Measurements from ENCODE around the gene PDILT. TPM values are rescaled to one million over a fixed set of nuclear protein-coding genes. Genes with fewer than 3 reads are reported as not detected.

The PDILT gene
- total RNA-seq, 6 experiments from 2014 or later = not detected

DNA sequence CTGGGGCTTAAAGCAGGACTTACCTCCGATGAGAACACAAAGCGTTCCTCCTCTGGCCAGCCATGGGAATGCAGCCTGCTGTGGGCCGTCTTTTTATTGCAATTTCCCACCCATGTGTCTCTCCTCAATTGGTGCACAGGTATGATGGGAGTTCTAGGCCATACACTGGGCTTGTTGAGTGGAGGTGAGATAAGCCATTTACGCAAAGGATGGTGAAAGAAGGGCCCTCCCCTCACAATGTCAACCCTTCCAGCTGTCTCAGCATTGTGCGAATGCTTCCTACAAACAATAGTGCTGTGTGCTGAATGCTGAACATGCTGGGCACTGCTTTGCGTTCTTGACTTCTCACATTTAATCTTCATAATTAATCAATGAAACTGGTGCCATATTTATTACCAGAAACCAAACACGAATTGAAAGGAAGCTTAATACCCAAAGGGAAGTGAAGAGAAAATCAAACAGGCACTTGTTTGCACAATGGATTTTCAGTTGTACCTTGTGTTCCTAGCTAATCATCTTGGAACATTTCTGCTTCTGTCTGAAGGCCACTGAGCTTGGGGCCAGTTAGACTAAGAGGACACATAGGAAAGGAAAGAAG, 77.0 kb downstream of the PDILT start, which contains the start of gene GP2:
TSS of gene GP2 (minus strand) at position 70 of the 598 bp plus-strand sequence. CDS start 1,082 bp downstream, outside the sequence.
- intact Hi-C loops (cut with DNase I) = no loop called here
- no peak for DNase-seq
- H3K4me1 ChIP-seq = no peaks in the 10 kb centered on the region
- ATAC-seq = no peak
- H3K9me3 ChIP-seq = no peaks in the 10 kb centered on the region
- WGBS (ENCODE audit: insufficient coverage, low coverage, low lambda C conversion rate, missing lambda C conversion rate) = 27% methylated on average over 2 of the region's 7 CpGs
- H3K27me3 ChIP-seq = no peaks in the 10 kb centered on the region
- no peak within 1 kb of the TSS for H3K4me3 ChIP-seq
- TF ChIP-seq, protein P1, sequence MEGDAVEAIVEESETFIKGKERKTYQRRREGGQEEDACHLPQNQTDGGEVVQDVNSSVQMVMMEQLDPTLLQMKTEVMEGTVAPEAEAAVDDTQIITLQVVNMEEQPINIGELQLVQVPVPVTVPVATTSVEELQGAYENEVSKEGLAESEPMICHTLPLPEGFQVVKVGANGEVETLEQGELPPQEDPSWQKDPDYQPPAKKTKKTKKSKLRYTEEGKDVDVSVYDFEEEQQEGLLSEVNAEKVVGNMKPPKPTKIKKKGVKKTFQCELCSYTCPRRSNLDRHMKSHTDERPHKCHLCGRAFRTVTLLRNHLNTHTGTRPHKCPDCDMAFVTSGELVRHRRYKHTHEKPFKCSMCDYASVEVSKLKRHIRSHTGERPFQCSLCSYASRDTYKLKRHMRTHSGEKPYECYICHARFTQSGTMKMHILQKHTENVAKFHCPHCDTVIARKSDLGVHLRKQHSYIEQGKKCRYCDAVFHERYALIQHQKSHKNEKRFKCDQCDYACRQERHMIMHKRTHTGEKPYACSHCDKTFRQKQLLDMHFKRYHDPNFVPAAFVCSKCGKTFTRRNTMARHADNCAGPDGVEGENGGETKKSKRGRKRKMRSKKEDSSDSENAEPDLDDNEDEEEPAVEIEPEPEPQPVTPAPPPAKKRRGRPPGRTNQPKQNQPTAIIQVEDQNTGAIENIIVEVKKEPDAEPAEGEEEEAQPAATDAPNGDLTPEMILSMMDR (IDR thresholded peaks at IDR 0.05) = no peak
- no peak for TF ChIP-seq POLR2A (IDR thresholded peaks at IDR 0.05)
- no peak within 1 kb of the TSS for H3K27ac ChIP-seq
- no peaks in the 10 kb centered on the region for H3K36me3 ChIP-seq

DNA sequence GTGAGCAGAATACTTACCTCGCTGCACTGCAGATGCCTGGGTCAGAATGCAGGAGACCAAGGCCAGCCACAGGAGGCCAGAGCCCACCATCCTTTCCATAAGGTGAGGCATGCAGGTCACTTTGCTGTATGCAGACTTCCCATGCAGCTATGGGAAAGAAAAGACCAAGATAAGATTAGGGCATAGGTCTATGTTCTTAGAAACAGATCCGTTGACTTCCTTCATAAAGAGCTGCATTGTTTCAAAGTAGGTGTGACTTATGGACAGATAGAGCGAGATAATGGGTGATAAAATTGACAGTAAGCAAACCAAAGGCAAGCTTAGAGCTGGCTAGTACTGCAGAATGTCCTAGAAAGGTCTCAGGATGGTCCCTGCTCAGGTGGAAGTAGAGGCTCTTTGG, 78.2 kb downstream of the PDILT start:
- Histone ChIP-seq H3K9me3 (no peaks in the 10 kb centered on the region), H3K27me3 (no peaks in the 10 kb centered on the region), H3K27ac (no peak overlapping the region), H3K4me1 (no peaks in the 10 kb centered on the region), H3K36me3 (no peaks in the 10 kb centered on the region), H3K4me3 (no peak overlapping the region)
- TF ChIP-seq, protein P1 (IDR thresholded peaks at IDR 0.05) = no peak
- no peak for TF ChIP-seq POLR2A (IDR thresholded peaks at IDR 0.05)
- intact Hi-C loops (cut with DNase I) = no loop called here
- WGBS (ENCODE audit: insufficient coverage, low coverage, low lambda C conversion rate, missing lambda C conversion rate) = 60% methylated on average over 3 of the region's 3 CpGs
- DNase-seq (no peak), ATAC-seq (no peak)

DNA sequence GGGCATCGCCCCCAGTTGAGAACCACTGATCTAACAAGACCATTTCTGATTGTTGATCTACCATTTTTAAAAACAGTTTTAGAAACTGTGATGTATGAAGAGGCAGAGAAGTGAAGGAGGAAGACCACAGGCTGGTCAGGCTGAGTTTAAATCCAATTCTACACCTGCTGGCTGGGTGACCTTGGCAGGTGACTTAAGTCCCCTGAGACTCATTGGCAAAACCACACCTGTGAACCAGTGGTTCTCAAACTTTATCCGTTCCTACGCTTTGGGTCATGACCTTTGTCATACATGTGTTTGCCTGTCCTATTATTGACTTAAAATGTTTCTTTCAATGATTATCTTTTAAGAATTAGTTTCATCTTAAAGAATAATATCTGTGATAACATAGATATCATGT, 79.5 kb downstream of the PDILT start:
- H3K27ac ChIP-seq = no peak overlapping the region
- no peaks in the 10 kb centered on the region for H3K27me3 ChIP-seq
- no peak for DNase-seq
- no peak for ATAC-seq
- H3K36me3 ChIP-seq = no peaks in the 10 kb centered on the region
- no peak overlapping the region for H3K4me3 ChIP-seq
- intact Hi-C loops (cut with DNase I) = no loop called here
- H3K4me1 ChIP-seq = no peaks in the 10 kb centered on the region
- H3K9me3 ChIP-seq = no peaks in the 10 kb centered on the region
- WGBS (ENCODE audit: insufficient coverage, low coverage, low lambda C conversion rate, missing lambda C conversion rate) = 56% methylated on average over 3 of the region's 3 CpGs
- TF ChIP-seq, protein P1 (IDR thresholded peaks at IDR 0.05) = no peak
- no peak for TF ChIP-seq POLR2A (IDR thresholded peaks at IDR 0.05)

DNA sequence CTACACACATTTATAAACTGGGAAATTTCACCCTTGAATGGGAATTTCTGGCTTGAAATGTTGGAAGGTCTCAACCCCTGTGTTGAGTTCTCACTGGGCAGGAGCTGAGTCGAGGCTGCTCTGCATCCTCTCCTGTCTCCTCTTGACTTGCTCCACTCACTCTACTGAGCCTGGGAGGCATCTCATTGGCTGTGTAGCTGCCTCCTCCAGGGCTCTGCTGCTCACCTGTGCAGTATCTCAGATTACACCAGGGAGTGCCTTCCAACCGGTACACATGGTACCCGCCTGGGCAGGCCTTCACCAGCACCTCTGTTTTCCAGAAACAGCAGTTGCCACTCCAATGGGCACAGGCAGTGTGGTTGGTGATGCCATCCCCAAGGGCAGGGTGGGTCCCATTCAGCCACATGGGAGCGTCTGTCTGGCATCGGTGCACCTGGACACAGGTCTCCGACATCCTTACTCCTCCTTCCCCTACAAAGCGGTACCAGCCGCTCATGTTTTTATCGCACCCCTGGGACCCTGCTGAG, 80.9 kb downstream of the PDILT start:
- Histone ChIP-seq H3K27me3 (no peaks in the 10 kb centered on the region), H3K27ac (no peak overlapping the region), H3K9me3 (no peaks in the 10 kb centered on the region), H3K36me3 (no peaks in the 10 kb centered on the region), H3K4me3 (no peak overlapping the region), H3K4me1 (no peaks in the 10 kb centered on the region)
- intact Hi-C loops (cut with DNase I) = no loop called here
- DNase-seq = no peak
- 93% methylated on average over 5 of the region's 9 CpGs for WGBS (ENCODE audit: insufficient coverage, low coverage, low lambda C conversion rate, missing lambda C conversion rate)
- no peak for ATAC-seq
- TF ChIP-seq, protein P1 (IDR thresholded peaks at IDR 0.05) = no peak
- no peak for TF ChIP-seq POLR2A (IDR thresholded peaks at IDR 0.05)
